ENCODE results near the gene IRS1.

The IRS1 gene

GRCh38 chr2:226732478-226733188 lies 67.0 kb downstream of the IRS1 start:
- in situ Hi-C loops (cut with MboI; ENCODE audit: low sequenced_read_pairs) = no loop called here

- in situ Hi-C loops (cut with MboI; ENCODE audit: low sequenced_read_pairs) = no loop called here
Measured at GRCh38 chr2:226730481-226730880, 69.1 kb downstream of the IRS1 start.

DNA sequence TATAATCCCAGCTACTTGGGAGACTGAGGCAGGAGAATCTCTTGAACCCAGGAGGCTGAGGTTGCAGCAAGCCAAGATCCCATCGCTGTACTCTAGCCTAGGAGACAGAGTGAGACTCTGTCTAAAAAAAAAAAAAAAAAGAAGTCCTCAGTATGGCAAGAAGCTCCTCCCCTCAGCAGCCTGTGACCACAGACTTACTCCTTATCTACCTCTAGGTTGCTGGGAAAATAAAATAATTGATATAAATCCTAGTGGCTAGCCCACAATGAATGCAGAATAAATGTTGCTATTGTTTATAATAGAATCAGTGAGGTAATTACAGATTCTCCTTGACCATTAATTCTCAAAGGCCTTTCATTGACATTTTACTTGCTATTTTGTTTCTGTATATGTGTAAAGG lies 70.6 kb downstream of the IRS1 start:
- in situ Hi-C loops (cut with MboI; ENCODE audit: low sequenced_read_pairs) = no loop called here

- in situ Hi-C loops (cut with MboI; ENCODE audit: low sequenced_read_pairs) = no loop called here
Measured at GRCh38 chr2:226727251-226727650, 72.4 kb downstream of the IRS1 start.

DNA sequence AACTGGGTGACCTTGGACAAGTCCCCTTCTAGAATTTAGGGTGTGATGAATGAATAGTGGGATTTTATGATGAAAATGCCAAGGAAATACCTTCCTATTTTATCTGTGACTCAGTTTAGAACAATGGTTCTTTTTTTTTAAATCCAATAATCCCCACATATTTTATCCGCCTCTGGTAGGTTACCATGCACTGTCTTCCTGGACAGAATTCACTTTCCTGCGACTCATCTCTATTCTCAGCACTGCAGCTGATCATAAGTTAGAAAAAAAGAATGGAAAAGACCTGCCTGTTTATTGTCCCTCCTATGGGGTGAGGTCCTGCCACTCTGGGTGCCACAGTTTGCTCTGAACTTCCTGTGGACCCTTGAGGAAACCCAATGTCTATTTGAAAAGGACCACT lies 73.1 kb downstream of the IRS1 start:
- in situ Hi-C loops (cut with MboI; ENCODE audit: low sequenced_read_pairs) = no loop called here

DNA sequence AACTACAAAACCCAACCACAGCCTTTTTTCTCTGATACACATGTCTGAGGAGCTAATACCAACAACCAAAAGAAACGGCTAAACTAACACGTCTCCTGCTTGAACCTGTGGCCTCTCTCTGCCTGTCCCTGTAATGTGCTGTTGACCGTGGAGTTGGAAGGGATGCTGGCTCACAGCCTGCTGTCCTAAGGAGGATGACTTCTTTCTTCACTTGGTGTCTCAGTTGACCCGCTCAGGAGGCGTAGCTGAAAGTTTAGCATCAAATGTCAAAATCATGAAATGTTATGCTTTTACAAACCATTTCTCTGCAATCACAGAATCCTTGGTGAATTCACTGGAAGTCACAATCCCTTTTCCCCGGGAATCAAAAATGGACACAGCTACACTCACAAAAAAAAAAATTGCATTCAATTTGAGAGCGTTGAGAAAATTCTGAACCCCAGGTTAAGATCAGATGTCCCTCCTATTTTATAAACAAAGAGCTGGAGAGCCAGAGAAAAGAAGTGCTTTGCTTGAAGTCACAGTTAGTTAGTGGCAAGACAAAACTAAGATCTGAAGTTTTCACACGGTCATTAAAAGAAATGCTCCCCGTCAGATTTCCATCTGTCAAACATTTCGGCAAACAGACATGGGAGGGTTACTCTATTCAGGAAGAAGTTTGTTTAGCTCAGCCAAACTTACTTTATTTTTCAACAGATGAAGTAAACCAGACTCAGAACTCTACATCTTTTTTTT lies 74.3 kb downstream of the IRS1 start:
- in situ Hi-C loops (cut with MboI; ENCODE audit: low sequenced_read_pairs) = no loop called here

- in situ Hi-C loops (cut with MboI; ENCODE audit: low sequenced_read_pairs) = no loop called here
Measured at GRCh38 chr2:226721541-226721940, 78.1 kb downstream of the IRS1 start.

GRCh38 chr2:226720948-226721347 lies 78.7 kb downstream of the IRS1 start:
- in situ Hi-C loops (cut with MboI; ENCODE audit: low sequenced_read_pairs) = no loop called here

DNA sequence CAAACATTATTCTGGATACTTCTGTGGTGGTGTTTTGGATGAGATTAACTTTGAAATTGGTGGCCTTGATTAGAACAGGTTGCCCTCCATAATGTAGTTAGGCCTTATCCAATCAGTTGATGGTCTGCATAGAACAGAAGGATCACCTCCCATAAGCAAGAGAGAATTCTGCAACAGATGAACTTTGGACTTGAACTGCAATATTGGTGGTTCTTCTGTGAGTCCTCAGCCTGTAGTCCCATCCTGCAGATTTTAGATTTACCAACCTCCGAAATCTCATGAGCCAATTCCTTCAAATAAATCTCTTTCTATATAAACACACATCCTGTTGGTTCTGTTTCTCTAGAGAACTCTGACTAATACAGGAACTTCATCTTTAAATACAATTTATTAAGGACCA lies 81.9 kb downstream of the IRS1 start:
- in situ Hi-C loops (cut with MboI; ENCODE audit: low sequenced_read_pairs) = no loop called here

DNA sequence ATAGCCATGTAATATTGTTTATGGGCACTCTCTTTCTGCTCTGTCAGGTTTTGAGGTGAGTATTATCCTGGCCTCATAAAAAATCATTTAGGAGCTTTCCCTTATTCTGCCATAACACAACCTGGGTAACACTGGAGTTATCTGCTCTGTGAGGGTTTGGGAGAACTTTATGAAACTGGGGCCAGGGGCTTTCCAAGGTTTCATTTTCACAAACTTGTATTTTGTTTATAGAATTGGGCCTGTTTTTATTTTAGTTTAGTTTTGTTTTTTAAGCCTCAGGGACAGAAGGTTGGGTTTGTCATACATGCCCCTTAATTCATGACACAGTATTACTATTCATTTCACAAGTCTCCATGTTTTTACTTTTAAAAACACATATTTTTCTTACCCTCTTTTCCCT lies 83.5 kb downstream of the IRS1 start:
- in situ Hi-C loops (cut with MboI; ENCODE audit: low sequenced_read_pairs) = no loop called here

DNA sequence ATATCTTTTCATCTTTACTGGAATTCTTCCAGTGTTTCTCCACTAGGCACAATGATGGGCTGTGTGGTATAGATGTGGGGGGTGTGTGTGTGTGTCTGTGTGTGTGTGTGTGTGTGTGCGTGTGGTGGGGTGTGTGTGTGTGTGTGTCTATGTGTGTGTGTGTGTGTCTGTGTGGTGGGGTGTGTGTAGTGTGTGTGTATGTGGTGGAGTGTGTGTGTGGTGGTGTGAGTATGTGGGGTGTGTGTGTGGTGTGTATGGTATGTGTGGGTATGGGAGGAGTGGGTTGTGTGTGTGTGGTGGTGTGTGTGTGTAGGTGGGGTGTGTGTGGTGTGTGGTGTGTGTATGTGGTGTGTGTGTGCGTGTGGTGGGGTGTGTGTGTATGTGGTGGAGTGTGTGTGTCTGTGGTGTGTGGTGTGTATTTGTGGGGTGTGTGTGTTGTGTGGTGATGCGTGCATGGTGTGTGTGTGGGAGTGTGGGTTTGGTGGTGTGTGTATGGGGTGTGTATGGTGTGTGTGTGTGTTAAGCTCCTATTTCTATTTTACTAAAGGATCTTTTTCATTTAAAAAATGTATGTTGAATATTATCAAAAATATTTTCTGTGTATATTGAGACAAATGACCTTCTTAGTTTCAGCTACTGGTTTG lies 84.2 kb downstream of the IRS1 start:
- in situ Hi-C loops (cut with MboI; ENCODE audit: low sequenced_read_pairs) = no loop called here

DNA sequence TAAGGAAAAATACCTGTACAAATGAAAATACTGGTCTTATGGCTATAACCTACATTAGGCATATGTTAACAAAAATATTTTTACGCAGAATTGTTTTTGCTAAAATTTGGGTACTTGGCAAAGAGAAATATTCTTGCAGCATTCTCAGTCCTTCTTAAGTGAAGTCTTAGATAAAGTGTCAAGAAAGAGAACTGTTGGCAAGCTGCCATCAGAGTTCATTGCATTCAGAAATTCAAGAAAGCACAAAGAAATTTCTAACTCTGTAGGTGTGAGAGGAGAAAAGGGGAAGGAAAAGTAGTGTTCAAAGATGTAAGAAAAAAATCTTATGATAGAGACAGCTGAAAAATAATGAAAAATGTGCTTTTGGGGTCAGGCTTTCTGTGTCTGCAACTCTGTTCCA lies 86.7 kb downstream of the IRS1 start:
- in situ Hi-C loops (cut with MboI; ENCODE audit: low sequenced_read_pairs) = no loop called here

GRCh38 chr2:226711606-226712296 lies 87.9 kb downstream of the IRS1 start:
- in situ Hi-C loops (cut with MboI; ENCODE audit: low sequenced_read_pairs) = no loop called here

GRCh38 chr2:226707499-226707898 lies 92.1 kb downstream of the IRS1 start:
- in situ Hi-C loops (cut with MboI; ENCODE audit: low sequenced_read_pairs) = no loop called here

- in situ Hi-C loops (cut with MboI; ENCODE audit: low sequenced_read_pairs) = no loop called here
Measured at GRCh38 chr2:226705965-226706364, 93.7 kb downstream of the IRS1 start.

DNA sequence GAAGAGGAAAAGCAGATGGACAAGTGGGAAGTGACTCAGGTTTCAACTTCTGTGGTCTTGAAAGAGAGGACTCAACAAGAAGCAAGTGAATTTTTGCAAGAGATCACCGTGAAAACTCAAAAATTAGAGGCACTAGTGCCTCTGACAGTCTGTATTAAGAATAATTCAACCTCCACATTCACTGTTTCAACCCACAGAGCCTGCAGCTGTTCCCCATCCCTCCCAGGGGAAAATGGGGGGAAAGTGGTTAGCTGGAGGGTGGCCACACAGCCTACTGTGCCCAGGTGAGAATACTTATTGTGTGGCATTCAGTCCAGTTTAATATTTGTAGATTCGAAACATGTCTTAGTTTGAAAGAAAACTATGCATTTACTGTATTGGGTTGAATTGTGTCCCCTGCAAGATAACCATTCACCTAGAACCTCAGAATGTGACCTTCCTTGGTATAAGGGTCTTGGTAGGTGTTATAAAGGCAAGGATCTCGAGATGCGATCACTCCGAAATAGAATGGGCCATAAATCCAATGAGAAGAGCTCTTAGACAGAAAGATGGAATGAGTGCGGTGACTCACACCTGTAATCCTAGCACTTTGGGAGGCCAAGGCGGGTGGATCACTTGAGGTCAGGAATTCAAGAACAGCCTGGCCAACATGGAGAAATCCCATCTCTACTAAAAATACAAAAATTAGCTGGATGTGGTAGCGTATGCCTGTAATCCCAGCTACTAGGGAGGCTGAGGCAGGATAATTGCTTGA lies 94.3 kb downstream of the IRS1 start:
- in situ Hi-C loops (cut with MboI; ENCODE audit: low sequenced_read_pairs) = no loop called here

DNA sequence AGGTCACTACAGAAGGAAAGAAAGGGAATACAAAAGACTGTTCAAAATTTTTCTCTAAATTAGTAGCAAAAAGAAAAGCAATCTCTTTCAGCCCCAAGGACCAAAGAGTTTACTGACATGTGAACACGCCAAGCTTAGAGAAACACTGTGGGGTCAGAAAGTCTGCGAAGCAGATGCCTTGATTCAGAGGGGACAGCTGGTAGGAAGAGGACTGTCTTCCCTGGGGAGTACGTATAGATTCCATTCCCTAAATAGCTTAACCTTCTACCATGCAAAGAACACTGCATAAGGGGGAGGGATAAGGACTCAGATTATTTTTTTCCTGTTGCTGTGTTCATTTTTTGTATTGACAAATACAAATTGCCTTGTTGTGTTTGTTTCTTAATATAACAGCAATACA lies 96.1 kb downstream of the IRS1 start:
- in situ Hi-C loops (cut with MboI; ENCODE audit: low sequenced_read_pairs) = no loop called here

- in situ Hi-C loops (cut with MboI; ENCODE audit: low sequenced_read_pairs) = no loop called here
Measured at GRCh38 chr2:226702376-226702775, 97.2 kb downstream of the IRS1 start.

DNA sequence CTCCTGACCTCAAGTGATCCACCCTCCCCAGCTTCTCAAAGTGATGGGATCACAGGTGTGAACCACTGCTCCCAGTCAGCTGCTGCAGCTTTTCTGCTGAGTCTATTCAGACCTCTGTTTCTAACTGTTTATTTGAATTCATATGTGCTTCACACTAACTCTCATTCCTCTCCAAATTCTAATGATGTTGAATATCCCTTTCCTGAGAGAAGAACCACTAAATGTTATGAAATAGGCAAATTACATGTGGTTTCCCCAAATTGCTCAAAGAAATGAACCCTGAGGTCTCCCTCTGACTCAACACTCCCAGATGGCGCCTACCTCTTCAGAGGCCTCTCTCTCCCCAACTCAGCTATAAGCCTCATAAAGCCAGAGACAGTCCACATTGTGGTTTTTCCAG lies 98.6 kb downstream of the IRS1 start:
- in situ Hi-C loops (cut with MboI; ENCODE audit: low sequenced_read_pairs) = no loop called here

GRCh38 chr2:226699321-226699720 lies 100.3 kb downstream of the IRS1 start:
- in situ Hi-C loops (cut with MboI; ENCODE audit: low sequenced_read_pairs) = no loop called here

DNA sequence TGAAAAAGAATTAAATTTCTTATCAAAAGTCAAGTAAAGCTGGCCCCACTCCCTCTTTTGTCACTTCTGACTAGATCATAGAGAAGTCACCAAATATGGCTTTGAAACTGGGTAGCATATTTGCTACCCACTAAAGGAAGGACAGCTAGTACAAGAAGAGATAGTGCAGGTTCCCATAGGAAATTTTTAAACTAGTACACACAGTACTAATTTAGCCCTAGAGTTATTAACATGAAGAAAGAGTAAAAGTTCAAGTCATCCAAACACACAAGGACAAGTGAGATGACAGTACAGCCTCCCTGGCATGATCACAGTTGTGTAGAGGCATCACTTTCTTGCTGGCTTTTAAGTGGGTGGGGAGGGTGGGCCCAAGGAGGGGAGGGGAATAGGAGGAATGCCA lies 100.9 kb downstream of the IRS1 start:
- in situ Hi-C loops (cut with MboI; ENCODE audit: low sequenced_read_pairs) = no loop called here

All from hTERT RPE-1 (cell line).